SK-N-SH treated with all-trans-retinoic acid at 6 μM for 48 hours (cell line): Measurements from ENCODE around the gene SYNE2.

Experiments used
- ATAC-seq: fragments of 200-7000 bp; cut with Tn5 transposase; 3 replicates; pipeline ENCODE4 v1.9.1; 2020; ENCODE audit warnings: mild to moderate bottlenecking, moderate library complexity
- ARNTL ChIP-seq: fragments of 450-650 bp; formaldehyde crosslinking; IDR thresholded peaks from 2 replicates; pipeline ENCODE4 v1.5.0; 2020; ENCODE audit warnings: low read depth, mild to moderate bottlenecking, moderate library complexity, borderline replicate concordance
- BACH2 ChIP-seq: fragments of 250-450 bp; sonication (Bioruptor Pico); IDR thresholded peaks from 2 replicates; pipeline ENCODE4 v1.9.0; 2021; ENCODE audit warnings: mild to moderate bottlenecking, borderline replicate concordance
- CSDC2 ChIP-seq: fragments of 250-450 bp; sonication (Bioruptor Pico); IDR thresholded peaks from 2 replicates; pipeline ENCODE4 v1.5.0; 2020; ENCODE audit warnings: mild to moderate bottlenecking, moderate library complexity
- CSRNP3 ChIP-seq: fragments of 250-450 bp; sonication (Bioruptor Pico); IDR thresholded peaks from 2 replicates; pipeline ENCODE4 v1.5.1; 2021; ENCODE audit warnings: mild to moderate bottlenecking, moderate library complexity
- ESRRG ChIP-seq: fragments of 250-450 bp; sonication (Bioruptor Pico); IDR thresholded peaks from 2 replicates; pipeline ENCODE4 v1.6.1; 2021; ENCODE audit warnings: mild to moderate bottlenecking
- ISL1 ChIP-seq: fragments of 250-450 bp; sonication (Bioruptor Pico); IDR thresholded peaks from 2 replicates; pipeline ENCODE4 v2.1.2; 2022; ENCODE audit warnings: mild to moderate bottlenecking, moderate library complexity
- OSR1 ChIP-seq: fragments of 250-450 bp; sonication (Bioruptor Pico); IDR thresholded peaks from 2 replicates; pipeline ENCODE4 v1.8.0; 2022; ENCODE audit warnings: moderate library complexity, mild to moderate bottlenecking, inconsistent platforms
- POU6F1 ChIP-seq: fragments of 250-450 bp; sonication (Bioruptor Pico); IDR thresholded peaks from 2 replicates; pipeline ENCODE4 v1.8.0; 2021; ENCODE audit warnings: low read depth, mild to moderate bottlenecking, moderate library complexity, borderline replicate concordance
- PPARA ChIP-seq: fragments of 250-450 bp; sonication (Bioruptor Pico); IDR thresholded peaks from 2 replicates; pipeline ENCODE4 v1.5.0; 2020; ENCODE audit warnings: mild to moderate bottlenecking, borderline replicate concordance
- RARB ChIP-seq: fragments of 250-450 bp; sonication (Bioruptor Pico); IDR thresholded peaks from 2 replicates; pipeline ENCODE4 v1.8.0; 2021; ENCODE audit warnings: mild to moderate bottlenecking, moderate library complexity
- TCF4 ChIP-seq: fragments of 250-450 bp; sonication (Bioruptor Pico); IDR thresholded peaks from 2 replicates; pipeline ENCODE4 v1.8.0; 2021; ENCODE audit warnings: mild to moderate bottlenecking, moderate library complexity, borderline replicate concordance
- ZC3H10 ChIP-seq: fragments of 250-450 bp; sonication (Bioruptor Pico); IDR thresholded peaks from 2 replicates; pipeline ENCODE4 v1.5.1; 2021; ENCODE audit warnings: mild to moderate bottlenecking, moderate library complexity
- ZFP3 ChIP-seq: fragments of 250-450 bp; sonication (Bioruptor Pico); IDR thresholded peaks from 2 replicates; pipeline ENCODE4 v1.5.0; 2020; ENCODE audit warnings: mild to moderate bottlenecking, moderate library complexity
- ZFP30 ChIP-seq: fragments of 450-650 bp; formaldehyde crosslinking; IDR thresholded peaks from 2 replicates; pipeline ENCODE4 v1.5.0; 2022; ENCODE audit warnings: mild to moderate bottlenecking, moderate library complexity
- ZNF565 ChIP-seq: fragments of 450-650 bp; formaldehyde crosslinking; conservative IDR thresholded peaks from 2 replicates; pipeline ENCODE4 v1.5.0; 2020; ENCODE audit warnings: low read depth, mild to moderate bottlenecking, moderate library complexity
- ZNF70 ChIP-seq: fragments of 450-650 bp; formaldehyde crosslinking; IDR thresholded peaks from 2 replicates; pipeline ENCODE4 v1.5.0; 2020; ENCODE audit warnings: mild to moderate bottlenecking, moderate library complexity
- ZNF8 ChIP-seq: fragments of 450-650 bp; formaldehyde crosslinking; IDR thresholded peaks from 2 replicates; pipeline ENCODE4 v1.5.0; 2020; ENCODE audit warnings: mild to moderate bottlenecking, moderate library complexity
- TF ChIP-seq, protein P1 (sequence below): fragments of 250-450 bp; sonication (Bioruptor Pico); IDR thresholded peaks from 2 replicates; pipeline ENCODE4 v1.5.0; 2020; ENCODE audit warnings: mild to moderate bottlenecking, moderate library complexity
- TF ChIP-seq, protein P2 (sequence below): fragments of 250-450 bp; sonication (Bioruptor Pico); IDR thresholded peaks from 2 replicates; pipeline ENCODE4 v1.8.0; 2020; ENCODE audit warnings: mild to moderate bottlenecking, moderate library complexity, borderline replicate concordance
- TF ChIP-seq, protein P3 (sequence below): fragments of 250-450 bp; sonication (Bioruptor Pico); IDR thresholded peaks from 2 replicates; pipeline ENCODE4 v1.5.1; 2020; ENCODE audit warnings: low read depth, mild to moderate bottlenecking, moderate library complexity

SYNE2 gene

GRCh38 chr14:64126548-64126947 lies 273.7 kb downstream of the SYNE2 start:
- ATAC-seq: no peak
- TF ChIP-seq ZFP3 (CRISPR knock-in tag): no peak
- TF ChIP-seq RARB (CRISPR knock-in tag): no peak
- TF ChIP-seq ISL1: no peak
- TF ChIP-seq, protein P1, sequence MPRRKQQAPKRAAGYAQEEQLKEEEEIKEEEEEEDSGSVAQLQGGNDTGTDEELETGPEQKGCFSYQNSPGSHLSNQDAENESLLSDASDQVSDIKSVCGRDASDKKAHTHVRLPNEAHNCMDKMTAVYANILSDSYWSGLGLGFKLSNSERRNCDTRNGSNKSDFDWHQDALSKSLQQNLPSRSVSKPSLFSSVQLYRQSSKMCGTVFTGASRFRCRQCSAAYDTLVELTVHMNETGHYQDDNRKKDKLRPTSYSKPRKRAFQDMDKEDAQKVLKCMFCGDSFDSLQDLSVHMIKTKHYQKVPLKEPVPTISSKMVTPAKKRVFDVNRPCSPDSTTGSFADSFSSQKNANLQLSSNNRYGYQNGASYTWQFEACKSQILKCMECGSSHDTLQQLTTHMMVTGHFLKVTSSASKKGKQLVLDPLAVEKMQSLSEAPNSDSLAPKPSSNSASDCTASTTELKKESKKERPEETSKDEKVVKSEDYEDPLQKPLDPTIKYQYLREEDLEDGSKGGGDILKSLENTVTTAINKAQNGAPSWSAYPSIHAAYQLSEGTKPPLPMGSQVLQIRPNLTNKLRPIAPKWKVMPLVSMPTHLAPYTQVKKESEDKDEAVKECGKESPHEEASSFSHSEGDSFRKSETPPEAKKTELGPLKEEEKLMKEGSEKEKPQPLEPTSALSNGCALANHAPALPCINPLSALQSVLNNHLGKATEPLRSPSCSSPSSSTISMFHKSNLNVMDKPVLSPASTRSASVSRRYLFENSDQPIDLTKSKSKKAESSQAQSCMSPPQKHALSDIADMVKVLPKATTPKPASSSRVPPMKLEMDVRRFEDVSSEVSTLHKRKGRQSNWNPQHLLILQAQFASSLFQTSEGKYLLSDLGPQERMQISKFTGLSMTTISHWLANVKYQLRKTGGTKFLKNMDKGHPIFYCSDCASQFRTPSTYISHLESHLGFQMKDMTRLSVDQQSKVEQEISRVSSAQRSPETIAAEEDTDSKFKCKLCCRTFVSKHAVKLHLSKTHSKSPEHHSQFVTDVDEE (CRISPR knock-in tag): no peak
- no peak for TF ChIP-seq TCF4
- no peak for TF ChIP-seq ESRRG
- TF ChIP-seq ZNF8: no peak
- TF ChIP-seq, protein P2, sequence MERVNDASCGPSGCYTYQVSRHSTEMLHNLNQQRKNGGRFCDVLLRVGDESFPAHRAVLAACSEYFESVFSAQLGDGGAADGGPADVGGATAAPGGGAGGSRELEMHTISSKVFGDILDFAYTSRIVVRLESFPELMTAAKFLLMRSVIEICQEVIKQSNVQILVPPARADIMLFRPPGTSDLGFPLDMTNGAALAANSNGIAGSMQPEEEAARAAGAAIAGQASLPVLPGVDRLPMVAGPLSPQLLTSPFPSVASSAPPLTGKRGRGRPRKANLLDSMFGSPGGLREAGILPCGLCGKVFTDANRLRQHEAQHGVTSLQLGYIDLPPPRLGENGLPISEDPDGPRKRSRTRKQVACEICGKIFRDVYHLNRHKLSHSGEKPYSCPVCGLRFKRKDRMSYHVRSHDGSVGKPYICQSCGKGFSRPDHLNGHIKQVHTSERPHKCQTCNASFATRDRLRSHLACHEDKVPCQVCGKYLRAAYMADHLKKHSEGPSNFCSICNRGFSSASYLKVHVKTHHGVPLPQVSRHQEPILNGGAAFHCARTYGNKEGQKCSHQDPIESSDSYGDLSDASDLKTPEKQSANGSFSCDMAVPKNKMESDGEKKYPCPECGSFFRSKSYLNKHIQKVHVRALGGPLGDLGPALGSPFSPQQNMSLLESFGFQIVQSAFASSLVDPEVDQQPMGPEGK (CRISPR knock-in tag): no peak
- no peak for TF ChIP-seq CSRNP3 (CRISPR knock-in tag)
- no peak for TF ChIP-seq POU6F1 (CRISPR knock-in tag)
- TF ChIP-seq ZNF70 (CRISPR knock-in tag): no peak
- no peak for TF ChIP-seq CSDC2 (CRISPR knock-in tag)
- no peak for TF ChIP-seq ZC3H10 (CRISPR knock-in tag)

- TF ChIP-seq, protein P1 (CRISPR knock-in tag): no peak
- TF ChIP-seq ZNF8 (no peak), ARNTL (CRISPR knock-in tag) (no peak), ZC3H10 (CRISPR knock-in tag) (no peak), BACH2 (CRISPR knock-in tag) (no peak), OSR1 (no peak), ZFP3 (CRISPR knock-in tag) (no peak), CSDC2 (CRISPR knock-in tag) (no peak), ZNF70 (CRISPR knock-in tag) (no peak), POU6F1 (CRISPR knock-in tag) (no peak), PPARA (no peak), CSRNP3 (CRISPR knock-in tag) (no peak), ZNF565 (CRISPR knock-in tag) (no peak), ZFP30 (CRISPR knock-in tag) (no peak)
- TF ChIP-seq, protein P3, sequence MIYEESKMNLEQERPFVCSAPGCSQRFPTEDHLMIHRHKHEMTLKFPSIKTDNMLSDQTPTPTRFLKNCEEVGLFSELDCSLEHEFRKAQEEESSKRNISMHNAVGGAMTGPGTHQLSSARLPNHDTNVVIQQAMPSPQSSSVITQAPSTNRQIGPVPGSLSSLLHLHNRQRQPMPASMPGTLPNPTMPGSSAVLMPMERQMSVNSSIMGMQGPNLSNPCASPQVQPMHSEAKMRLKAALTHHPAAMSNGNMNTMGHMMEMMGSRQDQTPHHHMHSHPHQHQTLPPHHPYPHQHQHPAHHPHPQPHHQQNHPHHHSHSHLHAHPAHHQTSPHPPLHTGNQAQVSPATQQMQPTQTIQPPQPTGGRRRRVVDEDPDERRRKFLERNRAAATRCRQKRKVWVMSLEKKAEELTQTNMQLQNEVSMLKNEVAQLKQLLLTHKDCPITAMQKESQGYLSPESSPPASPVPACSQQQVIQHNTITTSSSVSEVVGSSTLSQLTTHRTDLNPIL: no peak
- no peak for ATAC-seq
Measured at GRCh38 chr14:64137657-64138290, 285.0 kb downstream of the SYNE2 start.
